Measurements from ENCODE around the gene PHB1.

GRCh38 chr17:49369089-49369488 is 45.6 kb downstream of the PHB1 start:
- TF ChIP-seq POLR2A (IDR thresholded peaks at IDR 0.05; ENCODE audit: low read depth, low read length) (no peak), TAF1 (IDR thresholded peaks at IDR 0.05; ENCODE audit: low read depth, low read length) (no peak), POU2F2 (IDR thresholded peaks at IDR 0.05; ENCODE audit: low read depth, low read length) (no peak), POLR2AphosphoS5 (IDR thresholded peaks at IDR 0.05; ENCODE audit: low read depth, low read length) (no peak), PAX5 (IDR thresholded peaks at IDR 0.05; ENCODE audit: insufficient read depth, low read length, severe bottlenecking) (no peak)
